COLO829 (cell line): Measurements from ENCODE around the gene IRAK4.

Experiments used
- DNase-seq: peaks from one replicate; pipeline ENCODE4 v3.0.0; 2012; ENCODE audit warnings: low spot score

IRAK4 gene

DNA sequence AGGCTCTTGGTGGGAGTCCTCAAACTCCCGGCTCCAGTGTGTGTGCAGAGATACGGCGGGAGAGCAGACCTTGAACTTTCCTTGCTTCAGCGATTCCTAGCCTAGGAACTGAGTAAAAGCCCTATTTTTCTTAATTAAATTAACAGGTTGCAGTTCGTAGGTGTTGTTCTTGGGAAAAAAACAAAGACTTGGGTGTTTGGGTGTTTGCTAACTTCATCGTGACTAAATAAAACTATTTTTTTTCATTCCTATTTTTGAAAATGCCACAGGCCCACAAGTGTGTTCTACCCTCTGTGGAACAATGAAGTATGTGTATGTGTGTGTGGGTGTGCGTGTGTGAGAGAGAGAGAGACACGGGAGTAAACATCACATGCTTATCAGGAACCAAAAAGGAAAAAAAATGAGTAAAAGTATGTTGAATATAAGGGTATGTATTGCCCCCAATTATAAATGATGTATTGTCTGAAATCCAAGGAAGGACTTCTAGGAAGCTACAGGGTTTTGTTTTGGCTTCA, 77.8 kb downstream of the IRAK4 start:
- peak; percentile 47 for DNase-seq
